IPS DF 6.9 (cell line): Measurements from ENCODE around the gene FNIP2.

Experiments used
- DNase-seq: peaks from one replicate; pipeline ENCODE4 v3.0.0-alpha.2; 2013; ENCODE audit warnings: low read depth, low spot score
- H3K27ac ChIP-seq: one replicate; pipeline ENCODE4 v1.5.1; 2013; ENCODE audit warnings: low read length, control low read depth
- H3K27me3 ChIP-seq: 2 replicates; pipeline ENCODE4 v1.6.1; 2013; ENCODE audit warnings: mild to moderate bottlenecking, low read length; ENCODE audit not compliant: control insufficient read depth, insufficient read depth
- H3K36me3 ChIP-seq: 2 replicates; pipeline ENCODE4 v1.6.1; 2013; ENCODE audit warnings: low read length; ENCODE audit not compliant: control insufficient read depth, insufficient read depth
- H3K4me1 ChIP-seq: 2 replicates; pipeline ENCODE4 v1.6.1; 2013; ENCODE audit warnings: low read length; ENCODE audit not compliant: control insufficient read depth, insufficient read depth
- H3K4me3 ChIP-seq: 2 replicates; pipeline ENCODE4 v1.5.1; 2013; ENCODE audit warnings: mild to moderate bottlenecking, low read length
- H3K9me3 ChIP-seq: 2 replicates; pipeline ENCODE4 v1.6.1; 2013; ENCODE audit warnings: low read length, inconsistent platforms; ENCODE audit not compliant: control insufficient read depth, insufficient read depth
- WGBS: extraction: QIAGEN DNeasy Blood & Tissue Kit; methylation state at CpG from one replicate; pipeline ENCODE4 v1.1.7; 2013; ENCODE audit warnings: mixed read lengths, missing lambda C conversion rate; ENCODE audit not compliant: insufficient read length, insufficient coverage; 5-methylcytosine and 5-hydroxymethylcytosine counted together

FNIP2 gene

DNA sequence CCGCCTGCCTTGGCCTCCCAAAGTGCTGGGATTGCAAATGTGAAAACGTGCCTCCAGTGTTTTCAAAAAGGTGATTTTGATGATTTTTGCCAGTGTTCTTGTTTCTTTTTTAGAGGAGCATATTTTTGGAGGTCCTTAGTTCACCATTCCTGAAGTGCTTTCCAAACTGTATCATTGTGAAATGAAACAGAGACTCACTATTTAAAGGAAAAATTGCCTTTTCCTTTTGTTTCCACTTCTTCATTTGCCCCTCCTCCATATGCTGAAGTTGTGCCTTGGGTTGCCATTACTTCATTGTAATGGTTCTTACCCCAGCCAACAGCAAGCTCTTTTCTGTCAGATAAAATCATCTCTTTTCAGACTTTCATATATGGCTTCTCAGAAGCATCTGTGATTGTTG, 164.4 kb downstream of the FNIP2 start:
- H3K27me3 ChIP-seq = no peaks in the 10 kb centered on the region
- WGBS = no CpG with 5 or more reads among the region's 2 CpGs
- no peak for DNase-seq
- H3K36me3 ChIP-seq = no peaks in the 10 kb centered on the region
- no peaks in the 10 kb centered on the region for H3K9me3 ChIP-seq
- no peak overlapping the region for H3K27ac ChIP-seq
- no peak overlapping the region for H3K4me3 ChIP-seq
- 0 out of 2 replicates have a peak, but pooled peaks cover 2% of the 10 kb centered on the region for H3K4me1 ChIP-seq

DNA sequence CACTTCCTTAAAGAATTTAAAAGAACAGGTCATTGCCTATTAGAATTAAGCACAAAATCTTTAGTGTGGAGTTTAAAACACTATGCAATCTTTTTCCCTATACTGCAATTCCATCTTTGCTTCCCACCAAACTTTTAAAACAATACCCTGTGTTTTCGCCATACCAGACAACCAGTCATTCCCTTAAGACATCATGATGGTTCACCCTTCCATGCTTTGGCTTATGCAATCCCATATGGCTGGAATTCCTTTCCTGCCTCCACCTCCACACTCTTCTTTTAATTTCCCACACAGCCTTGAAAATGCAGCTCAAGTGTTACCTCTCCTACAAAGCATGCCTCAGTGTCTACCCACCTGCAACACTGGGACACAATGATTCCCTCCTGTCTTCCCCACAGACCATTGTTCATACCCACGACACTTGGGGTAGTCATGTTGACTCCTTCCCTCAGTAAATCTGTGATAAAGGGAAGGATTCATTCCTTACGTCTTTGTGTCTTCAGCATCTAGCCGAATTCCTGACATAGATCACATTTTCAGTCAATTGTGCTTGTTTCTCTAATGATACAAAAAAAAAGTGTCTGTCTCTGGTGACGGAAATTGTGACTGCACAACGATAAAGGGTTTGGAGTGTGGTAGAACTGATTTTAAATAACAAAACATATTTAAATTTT, 166.3 kb downstream of the FNIP2 start:
- H3K27me3 ChIP-seq = no peaks in the 10 kb centered on the region
- no peak overlapping the region for H3K27ac ChIP-seq
- H3K36me3 ChIP-seq = no peaks in the 10 kb centered on the region
- WGBS = no CpG with 5 or more reads among the region's 6 CpGs
- 0 out of 2 replicates have a peak, but pooled peaks cover 2% of the 10 kb centered on the region for H3K4me1 ChIP-seq
- no peak for DNase-seq
- no peaks in the 10 kb centered on the region for H3K9me3 ChIP-seq
- no peak overlapping the region for H3K4me3 ChIP-seq

DNA sequence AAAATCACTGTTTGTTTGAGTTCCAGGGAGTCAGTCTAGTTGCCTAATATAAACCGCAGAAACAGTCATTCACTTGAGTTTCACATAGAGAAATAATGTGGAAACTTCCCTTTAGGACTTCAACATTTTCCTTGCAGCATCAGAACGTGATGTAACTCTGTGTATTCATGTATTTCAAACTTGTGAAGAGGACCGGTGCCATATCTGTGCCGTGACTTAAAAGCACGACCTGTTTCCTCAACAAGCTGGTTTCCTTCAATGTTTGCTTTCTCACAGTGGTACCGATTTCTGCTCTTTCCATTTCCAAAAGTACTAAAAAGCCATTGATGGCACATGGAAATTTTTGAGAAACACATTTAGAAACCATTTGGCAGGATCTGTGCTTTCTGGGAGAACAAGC, 167.4 kb downstream of the FNIP2 start:
- DNase-seq = no peak
- WGBS = no CpG with 5 or more reads among the region's 6 CpGs

DNA sequence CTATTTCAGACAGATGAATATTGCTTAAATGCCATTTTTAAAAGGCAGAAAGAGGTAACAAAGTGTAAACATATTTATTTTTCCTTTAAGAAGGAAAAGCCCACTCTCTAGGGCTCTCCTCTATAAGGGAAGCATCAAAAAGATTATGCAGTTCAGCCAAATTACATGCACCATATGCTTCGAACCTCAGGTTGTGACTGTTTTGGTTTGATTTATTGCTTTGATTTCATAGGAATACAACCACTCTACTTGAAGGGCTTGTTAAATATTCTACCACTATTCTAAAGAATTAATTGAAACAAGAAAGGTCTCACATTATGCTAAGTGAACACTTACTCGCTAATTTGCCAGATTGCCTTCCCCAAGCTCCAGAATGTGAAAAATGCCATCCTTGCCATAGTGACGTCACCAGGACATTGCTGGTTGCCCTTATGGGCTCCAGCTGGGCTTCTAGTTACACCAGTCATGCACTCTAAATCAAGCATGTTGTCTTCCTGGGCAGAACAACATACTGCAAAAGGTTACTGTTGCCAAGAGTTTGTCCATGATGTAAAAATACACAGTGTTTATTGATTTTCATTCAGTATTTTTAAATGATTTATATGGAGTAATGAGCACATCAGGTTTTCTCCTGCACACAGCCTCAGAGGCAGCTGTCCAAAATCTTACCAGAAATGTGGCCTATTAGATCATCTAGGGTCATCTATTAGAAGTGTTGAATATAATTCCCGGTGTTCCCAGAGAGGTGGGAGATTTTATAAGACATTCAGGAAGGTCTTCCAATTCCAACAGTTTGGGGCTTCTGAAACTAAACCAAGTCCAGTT, 169.6 kb downstream of the FNIP2 start:
- Histone ChIP-seq H3K9me3 (no peaks in the 10 kb centered on the region), H3K4me3 (no peak overlapping the region), H3K27me3 (no peaks in the 10 kb centered on the region), H3K27ac (no peak overlapping the region), H3K4me1 (0 out of 2 replicates have a peak, but pooled peaks cover 2% of the 10 kb centered on the region), H3K36me3 (no peaks in the 10 kb centered on the region)
- DNase-seq = no peak
- no CpG with 5 or more reads among the region's 4 CpGs for WGBS

More for the DNA sequence above, 167.4 kb downstream of the FNIP2 start:
- Histone ChIP-seq H3K36me3 (no peaks in the 10 kb centered on the region), H3K4me1 (0 out of 2 replicates have a peak, but pooled peaks cover 2% of the 10 kb centered on the region), H3K4me3 (no peak overlapping the region), H3K27ac (no peak overlapping the region), H3K27me3 (no peaks in the 10 kb centered on the region), H3K9me3 (no peaks in the 10 kb centered on the region)

DNA sequence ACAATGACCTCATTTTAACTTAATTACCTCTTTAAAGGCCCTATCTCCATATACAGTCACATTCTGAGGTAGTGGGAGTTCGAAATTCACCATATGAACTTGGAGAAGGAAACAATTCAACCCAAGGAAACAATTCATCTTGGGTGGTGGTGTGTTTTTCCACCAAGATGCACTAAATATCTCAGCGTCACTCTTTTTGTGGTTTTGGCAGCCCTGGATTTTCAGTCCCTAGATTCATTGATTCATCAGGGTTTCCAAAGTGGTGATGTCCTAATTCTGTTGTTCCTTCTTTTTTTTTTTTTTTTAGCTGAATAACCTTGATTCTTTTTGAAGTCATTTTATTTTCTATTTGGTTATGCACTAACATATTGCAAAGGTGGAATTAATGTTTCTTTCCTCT, 171.4 kb downstream of the FNIP2 start:
- H3K4me3 ChIP-seq = no peak overlapping the region
- no peaks in the 10 kb centered on the region for H3K36me3 ChIP-seq
- H3K27ac ChIP-seq = no peak overlapping the region
- whole genome bisulfite sequencing = no CpG with 5 or more reads among the region's 2 CpGs
- 0 out of 2 replicates have a peak, but pooled peaks cover under 1% of the 10 kb centered on the region for H3K4me1 ChIP-seq
- H3K9me3 ChIP-seq = no peaks in the 10 kb centered on the region
- DNase-seq = no peak
- no peaks in the 10 kb centered on the region for H3K27me3 ChIP-seq

DNA sequence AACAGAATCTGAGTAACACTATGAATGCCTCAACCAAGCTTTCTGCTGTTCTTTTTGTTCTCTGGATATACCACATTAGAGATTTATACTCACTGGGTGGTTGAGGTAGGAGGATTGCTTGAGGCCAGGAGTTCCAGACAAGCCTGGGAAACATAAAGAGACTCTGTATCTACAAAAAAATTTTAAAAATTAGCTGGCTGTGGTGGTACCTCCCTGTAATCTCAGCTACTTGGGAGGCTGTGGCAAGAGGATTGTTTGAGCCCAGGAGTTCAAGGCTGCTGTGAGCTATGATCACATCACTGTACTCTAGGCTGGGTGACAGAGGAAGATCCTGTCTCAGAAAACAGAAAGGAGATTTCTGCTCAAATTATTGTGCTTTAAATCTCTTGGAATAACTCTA, 172.5 kb downstream of the FNIP2 start:
- DNase-seq = no peak

DNA sequence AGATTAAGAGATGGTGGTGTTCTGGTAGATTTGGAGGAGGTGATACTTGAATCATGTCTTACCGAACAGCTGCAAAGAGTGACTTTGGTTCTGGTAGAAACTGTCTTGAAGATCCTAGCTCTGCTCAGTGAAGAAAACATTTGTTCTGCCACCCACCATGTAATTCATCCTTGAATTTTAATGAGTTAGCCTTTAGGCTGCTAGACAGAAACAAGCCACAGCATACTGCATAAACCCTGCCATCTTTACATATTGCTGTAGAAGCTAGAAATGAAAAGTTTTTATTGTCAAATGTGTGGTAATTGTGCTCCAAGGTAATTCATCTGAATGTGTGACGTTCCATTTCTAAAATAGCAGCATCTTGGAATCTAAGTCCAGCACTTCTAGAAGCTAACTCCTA, 173.1 kb downstream of the FNIP2 start:
- Histone ChIP-seq H3K4me3 (no peak overlapping the region), H3K27ac (no peak overlapping the region), H3K9me3 (no peaks in the 10 kb centered on the region), H3K4me1 (no peaks in the 10 kb centered on the region), H3K27me3 (no peaks in the 10 kb centered on the region), H3K36me3 (no peaks in the 10 kb centered on the region)
- no CpG with 5 or more reads among the region's 2 CpGs for WGBS
- DNase-seq = no peak

More for the DNA sequence above, 172.5 kb downstream of the FNIP2 start:
- H3K9me3 ChIP-seq = no peaks in the 10 kb centered on the region
- no peak overlapping the region for H3K27ac ChIP-seq
- H3K27me3 ChIP-seq = no peaks in the 10 kb centered on the region
- no peak overlapping the region for H3K4me3 ChIP-seq
- H3K4me1 ChIP-seq = no peaks in the 10 kb centered on the region
- no peaks in the 10 kb centered on the region for H3K36me3 ChIP-seq

DNA sequence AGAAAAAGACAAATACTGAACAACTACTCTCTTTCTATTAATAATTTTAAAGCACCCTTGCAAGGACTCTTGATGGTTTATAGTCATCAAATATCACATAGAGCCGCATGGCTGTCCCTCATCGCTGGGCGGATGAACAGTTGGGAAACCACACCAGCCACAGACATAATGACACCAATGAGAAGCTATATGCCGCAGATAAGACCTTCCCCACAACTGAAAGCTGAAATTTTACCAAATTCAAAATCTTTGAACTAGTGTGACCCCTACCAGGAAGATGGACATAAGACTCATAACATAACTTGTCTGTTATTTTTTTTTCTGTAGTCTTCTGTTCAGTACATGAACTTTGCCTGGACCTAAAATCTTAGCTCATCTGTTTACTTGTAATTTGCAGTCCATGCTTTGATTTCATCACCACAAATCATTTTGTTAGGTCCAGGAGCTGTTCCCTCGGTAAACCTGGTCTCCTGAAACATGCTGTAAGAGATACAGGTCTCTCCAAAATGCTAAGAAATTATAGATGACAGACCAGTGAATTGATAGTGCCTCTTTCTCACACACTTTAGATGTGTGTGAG, 176.8 kb downstream of the FNIP2 start:
- Histone ChIP-seq H3K4me1 (no peaks in the 10 kb centered on the region), H3K27me3 (no peaks in the 10 kb centered on the region; the same call in 1 of the 2 replicates), H3K4me3 (no peak overlapping the region), H3K36me3 (no peaks in the 10 kb centered on the region), H3K9me3 (no peaks in the 10 kb centered on the region), H3K27ac (no peak overlapping the region)
- DNase-seq = no peak
- WGBS = no CpG with 5 or more reads among the region's 5 CpGs

DNA sequence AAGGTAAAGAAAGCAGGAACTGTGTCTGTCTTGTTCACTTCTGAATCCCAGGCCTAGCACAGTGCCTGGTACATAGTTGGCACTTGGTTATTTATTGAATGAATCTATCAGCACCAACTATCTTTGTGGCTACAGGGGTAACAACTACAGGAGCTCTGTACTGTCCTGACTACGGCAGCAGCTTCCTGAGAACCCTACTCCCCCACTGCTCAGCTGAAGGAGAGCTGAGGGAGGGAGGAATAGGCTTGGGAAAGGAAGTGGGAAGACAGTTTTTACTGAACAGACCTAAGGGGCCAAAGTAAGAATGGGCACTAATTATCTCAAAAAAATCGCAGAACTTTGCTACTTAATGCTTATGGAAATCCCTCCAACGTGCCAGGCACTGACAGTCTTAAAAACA, 178.0 kb downstream of the FNIP2 start:
- Histone ChIP-seq H3K4me3 (no peak overlapping the region), H3K27me3 (no peaks in the 10 kb centered on the region; the same call in 1 of the 2 replicates), H3K9me3 (no peaks in the 10 kb centered on the region), H3K4me1 (no peaks in the 10 kb centered on the region), H3K27ac (no peak overlapping the region), H3K36me3 (no peaks in the 10 kb centered on the region)
- no peak for DNase-seq
- no CpG with 5 or more reads among the region's 3 CpGs for WGBS

DNA sequence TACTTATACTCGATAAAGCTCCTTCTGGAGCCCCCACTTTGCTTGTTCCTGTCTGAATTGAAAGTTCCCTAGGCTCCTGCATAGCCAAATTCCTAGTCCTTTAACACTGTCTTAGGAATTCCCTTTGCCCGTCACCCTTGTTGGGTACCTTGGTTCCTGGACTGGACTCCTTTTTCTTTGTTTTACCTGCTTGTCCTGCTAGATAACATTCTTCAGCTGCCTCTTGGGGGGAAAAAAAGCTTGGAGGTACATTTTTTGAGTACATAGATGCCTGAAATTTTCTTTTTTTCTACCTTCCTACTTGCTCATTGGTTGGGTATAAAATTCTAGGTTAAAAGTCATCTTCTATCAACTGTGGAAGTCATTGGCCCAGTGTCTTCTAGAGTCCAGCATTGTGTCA, 179.2 kb downstream of the FNIP2 start:
- DNase-seq = no peak
- Histone ChIP-seq H3K27ac (no peak overlapping the region), H3K36me3 (no peaks in the 10 kb centered on the region), H3K9me3 (no peaks in the 10 kb centered on the region), H3K4me1 (no peaks in the 10 kb centered on the region), H3K4me3 (no peak overlapping the region), H3K27me3 (no peaks in the 10 kb centered on the region; the same call in 1 of the 2 replicates)
- no CpG with 5 or more reads among the region's 2 CpGs for WGBS
